GM18951 (cell line): ENCODE results near the gene ATG2A.
A peak's percentile ranks its signal among the peaks of the same experiment; 100 is the strongest.

Experiments used
- POLR2A ChIP-seq: IDR thresholded peaks from 4 replicates; pipeline ENCODE4 v1.6.1; 2011; ENCODE audit warnings: mild to moderate bottlenecking; ENCODE audit not compliant: insufficient read length, insufficient read depth; ENCODE audit errors: extremely low read depth
- in situ Hi-C: fragments of 300-500 bp; cut with MboI; formaldehyde crosslinking; loops from one replicate; pipeline ENCODE4 v1.12.0; 2022; ENCODE audit warnings: low sequenced_read_pairs, mixed read lengths, inconsistent platforms; ENCODE audit not compliant: unreplicated experiment

ATG2A gene

DNA sequence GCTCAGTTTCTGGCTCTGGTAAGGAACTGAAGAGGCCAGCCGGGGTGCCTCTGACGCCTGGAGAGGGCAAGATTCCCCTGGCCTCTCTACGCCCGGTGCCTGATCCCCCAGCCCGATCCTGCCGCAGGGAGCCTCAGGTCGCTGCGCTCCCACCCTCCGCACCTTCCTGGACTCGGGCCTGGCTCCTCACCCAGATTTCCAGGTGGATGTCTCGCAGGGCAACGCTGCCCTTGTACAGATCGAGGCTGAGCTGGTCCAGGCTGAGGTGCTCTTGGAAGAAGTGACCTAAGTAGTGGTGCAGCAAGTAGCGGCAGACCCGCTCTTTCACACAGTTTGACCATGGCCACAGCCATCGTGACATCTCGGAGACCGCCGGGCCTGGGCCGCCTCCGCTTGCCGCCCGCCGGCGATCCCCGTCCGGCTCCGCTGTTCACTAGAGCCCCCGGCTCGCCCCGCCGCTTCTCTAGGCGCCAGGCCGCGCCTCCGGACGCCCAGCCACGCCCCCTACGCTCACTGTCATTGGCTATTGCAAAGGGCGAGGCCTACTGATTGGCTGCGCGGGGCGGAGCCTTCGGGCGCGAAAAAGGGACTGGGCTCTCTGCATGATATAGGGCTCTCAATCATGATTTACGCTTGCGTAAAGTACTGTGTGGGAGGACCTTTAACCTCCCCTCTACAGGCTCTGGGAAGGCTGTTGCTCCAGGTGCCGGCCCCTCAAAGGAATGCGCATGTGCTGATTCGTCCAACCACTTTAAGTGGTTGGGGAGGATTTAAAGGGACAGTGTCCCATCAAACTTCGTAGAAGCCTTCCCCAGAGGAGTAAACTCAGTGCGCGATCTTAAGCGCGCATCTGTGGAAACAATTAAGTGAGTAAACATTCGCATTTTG is at the start of gene ATG2A:
Gene ATG2A (minus strand): TSS at position 435 of the 888 bp plus-strand sequence. CDS start 74 bp downstream, at position 361.
- TF ChIP-seq POLR2A = peak; percentile 80
- in situ Hi-C loops = no loop called here

DNA sequence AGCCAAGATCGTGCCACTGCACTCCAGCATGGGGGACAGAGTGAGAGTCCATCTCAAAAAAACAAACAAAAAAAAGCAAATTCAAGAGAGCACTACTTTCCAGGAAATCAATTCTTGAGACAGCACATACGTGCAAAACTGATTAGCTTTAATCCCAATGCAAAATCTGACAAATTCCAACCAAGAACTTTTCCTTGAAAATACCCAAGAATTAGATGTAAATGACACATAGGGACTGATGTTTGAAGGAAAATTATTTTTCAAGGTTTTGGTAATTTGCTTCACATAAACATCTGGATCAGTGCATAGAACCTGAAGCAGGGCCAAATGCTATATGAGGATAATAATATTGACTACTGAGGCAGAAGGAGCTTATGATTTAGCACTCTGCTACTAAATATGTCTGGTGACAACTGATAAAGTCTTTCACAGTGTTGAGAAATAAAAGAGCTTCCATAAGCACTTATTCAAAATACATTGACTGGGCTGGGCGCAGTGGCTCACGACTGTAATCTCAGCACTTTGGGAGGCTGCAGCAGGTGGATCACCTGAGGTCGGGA is 46.1 kb upstream of the ATG2A start:
- in situ Hi-C loops = no loop called here
- no peak for TF ChIP-seq POLR2A

DNA sequence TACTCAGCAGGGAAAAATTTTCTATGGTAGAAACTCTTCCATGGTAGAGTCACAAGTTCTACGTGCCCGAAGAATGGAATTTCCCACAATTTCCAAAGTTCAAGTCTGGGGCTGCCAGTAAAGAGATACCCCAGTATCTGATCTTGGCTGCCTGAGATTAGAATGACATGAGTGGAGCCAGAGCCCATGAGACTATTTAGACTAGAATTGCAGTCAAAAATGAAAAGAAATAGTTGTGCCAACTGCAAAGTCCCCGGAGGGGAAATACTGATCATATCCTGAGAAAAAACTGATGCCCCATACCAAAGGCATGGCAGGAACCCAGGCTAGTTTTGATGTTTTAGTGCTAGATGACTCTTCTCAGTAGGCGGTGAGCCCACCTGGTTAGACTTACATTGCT is 43.7 kb upstream of the ATG2A start:
- in situ Hi-C loops = no loop called here
- TF ChIP-seq POLR2A = no peak

DNA sequence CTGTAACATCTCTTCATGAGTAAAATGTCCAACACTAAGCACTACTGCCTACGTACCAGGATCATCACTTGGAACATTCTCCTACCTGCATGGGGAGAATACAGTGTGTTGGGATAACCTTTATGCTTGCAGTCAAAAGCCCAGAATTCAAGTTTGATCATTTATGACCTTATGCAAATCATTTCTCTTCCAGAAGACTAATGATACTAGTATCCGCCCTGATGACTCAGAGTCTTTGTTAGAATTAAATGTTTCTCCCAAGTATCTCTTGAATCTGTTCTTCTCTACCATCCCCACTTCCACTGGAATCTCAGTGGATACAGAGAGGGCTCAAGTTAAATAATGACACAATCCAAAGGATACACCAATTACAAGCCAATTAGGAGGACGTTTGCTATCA is 42.5 kb upstream of the ATG2A start:
- no peak for TF ChIP-seq POLR2A
- in situ Hi-C loops = no loop called here

DNA sequence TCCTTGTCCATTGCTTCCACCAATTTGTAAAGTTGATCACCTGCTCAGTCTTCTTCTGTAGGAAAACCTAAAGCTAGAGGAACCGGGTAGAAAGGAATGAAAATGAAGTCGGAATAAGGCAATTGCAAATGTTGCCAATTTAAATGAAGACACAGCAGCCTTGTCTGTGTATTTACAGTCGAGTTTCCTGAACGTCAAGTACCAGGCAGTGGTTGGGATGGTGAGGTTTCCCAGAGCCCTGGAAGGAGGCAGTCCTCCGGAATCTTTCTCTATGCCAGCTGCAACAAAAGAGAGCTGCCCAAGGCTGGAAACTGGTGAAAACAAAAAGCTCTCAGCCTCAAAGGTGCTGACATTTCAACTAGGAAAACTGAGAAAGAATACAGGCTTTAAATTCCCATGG is 37.2 kb upstream of the ATG2A start:
- no peak for TF ChIP-seq POLR2A
- in situ Hi-C loops = no loop called here

DNA sequence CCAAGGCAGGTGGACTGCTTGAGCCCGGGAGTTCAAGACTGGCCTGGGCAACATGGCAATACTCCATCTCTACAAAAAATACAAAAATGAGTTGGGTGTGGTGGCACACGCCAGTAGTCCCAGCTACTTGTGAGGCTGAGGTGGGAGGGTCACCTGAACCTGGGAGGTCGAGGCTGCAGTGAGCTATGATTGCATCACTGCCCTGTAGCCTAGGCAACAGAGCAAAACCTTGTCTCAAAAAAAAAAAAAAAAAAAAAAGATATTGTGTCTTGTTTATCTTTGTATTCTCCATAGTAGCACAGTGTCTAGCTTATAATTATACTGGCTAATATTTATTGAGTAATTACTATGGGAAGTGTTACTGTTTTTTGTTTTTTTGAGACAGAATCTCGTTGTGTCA is 34.5 kb upstream of the ATG2A start:
- TF ChIP-seq POLR2A = no peak
- in situ Hi-C loops = no loop called here

DNA sequence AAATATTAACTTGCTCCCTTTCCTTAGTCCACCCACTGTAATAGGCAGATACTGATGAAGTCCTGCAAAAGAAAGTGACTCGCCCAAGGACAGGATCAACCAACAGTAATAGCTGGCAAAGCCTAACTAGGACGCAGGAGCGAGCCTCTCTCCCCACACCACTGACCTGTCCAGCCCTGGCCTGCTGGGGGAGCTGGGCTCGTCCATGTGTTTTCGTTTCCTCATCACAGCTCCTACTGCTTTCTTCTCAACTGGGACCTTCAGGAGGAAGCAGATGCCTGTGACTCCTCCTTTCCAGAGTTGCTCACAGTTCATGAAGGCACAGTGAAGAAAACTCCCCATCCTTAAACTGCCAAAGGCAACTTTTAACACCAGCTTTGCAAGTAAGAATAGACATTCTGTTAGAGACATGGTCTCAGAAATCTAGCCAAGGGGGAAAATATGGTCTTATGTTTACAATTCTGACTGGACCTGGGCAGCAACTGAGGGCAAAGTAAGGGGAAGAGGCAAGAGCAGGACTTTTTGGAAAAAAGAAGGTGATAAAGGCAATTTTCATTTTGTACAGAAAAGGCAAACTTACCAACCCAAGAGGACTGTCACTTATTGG is 30.3 kb upstream of the ATG2A start:
- in situ Hi-C loops = no loop called here
- no peak for TF ChIP-seq POLR2A

DNA sequence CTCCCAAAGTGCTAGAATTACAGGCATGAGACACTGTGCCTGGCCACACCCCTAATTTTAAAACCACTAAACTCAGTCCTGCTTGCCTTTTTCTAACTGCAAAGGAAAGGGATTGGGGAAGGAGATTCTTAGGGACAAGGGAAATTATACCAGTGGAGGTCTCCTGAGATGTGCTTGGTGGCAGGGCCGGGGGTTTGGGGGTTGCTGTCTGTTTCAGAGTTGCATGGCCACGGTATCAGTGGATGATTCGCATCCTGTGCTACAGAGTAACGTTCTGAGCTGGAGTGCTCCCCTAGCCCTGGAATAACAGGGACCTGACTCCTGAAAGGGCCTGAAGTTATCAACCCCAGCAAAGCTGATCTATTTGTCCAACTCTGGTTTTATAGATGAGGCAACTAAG is 19.5 kb upstream of the ATG2A start:
- in situ Hi-C loops = no loop called here
- no peak for TF ChIP-seq POLR2A

DNA sequence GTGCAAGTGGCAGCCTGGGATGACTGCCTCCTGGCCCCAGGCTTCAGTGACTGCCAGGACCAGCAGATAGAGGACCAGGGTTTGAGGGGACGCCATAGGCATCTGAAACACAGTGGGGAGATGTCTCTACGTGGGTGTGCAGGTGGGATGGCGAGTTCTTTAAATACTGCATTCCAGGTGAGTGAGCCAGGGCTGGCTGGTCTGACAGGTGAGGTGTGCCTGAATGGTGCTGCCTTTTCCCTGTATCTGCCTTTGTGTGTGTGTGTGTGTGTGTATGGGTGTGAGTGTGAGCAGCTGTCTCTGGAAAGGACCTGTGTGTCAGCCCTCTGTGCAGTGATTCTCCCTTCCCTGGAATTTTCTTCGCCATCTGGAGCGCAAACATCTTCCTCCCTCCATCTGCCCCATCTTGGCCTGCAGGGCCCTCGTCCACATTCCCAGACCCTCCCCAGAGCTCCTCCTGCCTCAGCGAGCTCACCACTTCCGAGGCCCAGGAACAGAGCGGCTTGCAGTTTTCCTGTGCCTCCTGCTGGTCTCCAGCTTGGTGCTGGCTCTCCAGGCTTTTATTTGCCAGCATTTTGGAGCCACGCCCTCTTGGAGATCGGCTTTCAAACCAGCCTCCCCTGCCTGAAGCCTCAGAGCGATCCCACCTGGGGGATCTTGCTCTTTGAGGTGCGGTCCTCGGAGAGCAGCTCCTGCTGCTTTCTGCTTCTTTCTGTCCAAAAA is 18.5 kb upstream of the ATG2A start, which contains the start of gene GPHA2:
Gene GPHA2 (minus strand): TSS at position 535 of the 723 bp plus-strand sequence. CDS start 433 bp downstream, at position 102.
- in situ Hi-C loops = no loop called here
- no peak for TF ChIP-seq POLR2A

DNA sequence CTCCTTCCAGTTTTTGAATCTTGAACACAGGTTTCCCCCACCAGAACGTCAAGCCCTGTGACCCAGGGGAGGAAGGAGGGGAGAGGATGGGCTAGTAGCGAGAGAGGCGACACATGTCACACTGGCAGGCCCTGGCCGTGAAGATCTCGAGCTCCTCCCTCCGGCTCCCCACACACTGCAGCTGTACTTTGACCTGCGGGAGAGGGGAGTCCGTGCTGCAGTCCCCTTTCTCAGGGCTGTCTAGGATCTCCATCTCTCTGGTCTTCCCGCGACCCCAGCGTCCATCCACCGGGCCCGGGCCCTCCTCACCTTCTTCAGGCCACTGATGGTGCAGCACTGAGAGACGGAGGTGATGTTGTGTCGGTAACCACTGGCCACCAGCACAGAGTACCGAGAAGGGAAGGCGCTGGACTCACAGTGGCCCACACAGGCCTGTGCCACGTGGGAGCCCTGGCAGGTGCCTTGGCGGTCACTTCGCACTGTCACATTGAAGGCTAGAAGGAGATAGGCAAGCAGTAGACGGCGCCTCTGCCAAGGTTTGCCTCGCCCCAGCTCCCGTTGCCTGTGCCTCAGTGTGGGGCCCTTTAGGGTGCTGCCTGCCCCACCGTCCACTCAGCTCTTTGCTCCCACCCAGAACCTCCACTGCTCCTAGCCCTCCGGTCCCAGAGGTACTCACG is 17.8 kb upstream of the ATG2A start:
- in situ Hi-C loops = no loop called here

DNA sequence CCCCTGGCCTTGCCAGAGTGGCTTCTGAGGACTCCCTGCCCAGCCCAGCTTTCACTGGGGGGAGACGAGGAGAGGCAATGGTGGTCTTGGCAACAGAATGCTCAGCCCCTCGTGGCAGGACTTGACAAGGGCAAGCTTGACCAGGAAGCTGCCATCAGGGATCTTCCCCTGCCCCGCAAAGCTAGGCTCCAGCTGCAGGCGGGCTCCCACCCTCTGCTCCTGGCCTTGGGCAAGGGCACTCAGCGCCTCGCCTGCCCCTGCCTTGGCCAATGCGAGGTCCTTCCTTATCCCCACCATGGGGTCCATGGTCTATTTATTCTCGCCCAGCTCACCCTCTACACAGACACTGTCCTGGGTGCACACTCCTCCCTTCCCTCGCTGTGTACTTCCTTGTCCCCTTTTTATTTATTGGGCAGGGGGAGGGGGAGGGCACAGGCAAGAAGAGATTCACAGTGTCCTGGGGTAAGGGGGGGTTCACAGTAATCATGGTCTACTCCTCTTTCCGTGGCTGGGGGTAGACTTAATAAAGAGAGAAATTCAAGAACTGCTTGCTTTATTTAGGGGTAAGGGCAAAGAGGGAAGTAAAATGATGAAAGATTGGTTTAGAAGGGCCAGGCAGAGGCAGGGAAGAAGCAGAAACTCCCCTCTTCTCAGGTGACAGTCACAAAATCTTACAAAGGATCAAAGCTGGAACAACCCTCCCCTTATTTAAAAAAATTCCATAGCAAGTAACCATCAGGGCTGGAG is 17.1 kb upstream of the ATG2A start:
- in situ Hi-C loops = no loop called here
- TF ChIP-seq POLR2A = no peak

More for the DNA sequence above, 17.8 kb upstream of the ATG2A start:
- TF ChIP-seq POLR2A = no peak
